ENCODE results near the gene RPS6KA4. TPM values are rescaled to one million over a fixed set of nuclear protein-coding genes. Genes with fewer than 3 reads are reported as not detected.

Gene RPS6KA4
- total RNA-seq, 1 donor from 2014 or later: 34.9 TPM

DNA sequence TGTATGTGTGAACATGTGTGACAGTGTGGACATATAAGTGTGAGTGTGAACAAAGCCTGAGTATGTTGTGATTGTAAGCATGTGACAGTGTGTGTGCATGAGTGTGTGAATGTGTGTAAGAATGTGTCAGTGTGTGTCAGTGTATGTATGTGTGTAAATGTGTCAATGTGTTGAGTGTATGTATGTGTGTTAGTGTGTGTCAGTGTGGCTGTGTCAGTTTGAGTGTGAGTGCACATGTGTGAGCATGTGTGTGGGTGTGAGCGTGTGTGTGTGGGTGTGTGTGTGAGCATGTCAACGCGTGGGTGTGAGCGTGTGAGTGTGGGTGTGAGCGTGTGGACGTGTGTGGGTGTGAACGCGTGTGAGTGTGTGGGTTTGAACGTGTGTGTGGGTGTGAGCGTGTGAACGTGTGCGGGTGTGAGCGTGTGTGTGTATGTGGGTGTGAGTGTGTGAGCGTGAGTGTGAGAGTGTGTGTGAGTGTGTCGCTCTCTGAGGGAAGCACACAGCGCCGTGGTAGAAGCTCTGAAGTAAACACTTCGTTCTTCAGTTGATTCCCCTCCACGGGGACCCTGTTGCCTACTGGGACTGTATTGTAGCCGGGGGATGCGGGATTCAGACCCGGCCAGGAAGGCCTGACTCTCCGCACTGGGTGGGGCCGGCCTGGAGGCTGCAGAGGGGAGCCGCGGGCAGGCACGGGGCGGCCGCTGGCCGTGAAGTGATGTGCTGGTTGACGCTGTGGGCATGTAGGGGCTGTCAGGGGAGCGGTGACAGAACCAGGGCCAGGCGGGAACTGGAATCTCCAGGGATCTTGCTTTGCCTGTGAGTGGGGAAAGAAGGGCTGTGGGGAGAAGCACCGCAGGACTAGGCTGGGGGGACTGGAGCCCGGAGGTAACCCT lies 21.1 kb downstream of the RPS6KA4 start:
- no peaks in the 10 kb centered on the region for H3K36me3 Mint-ChIP-seq (ENCODE audit: low read depth)
- H3K27ac Mint-ChIP-seq (ENCODE audit: unreplicated experiment): no peak overlapping the region
- H3K27me3 Mint-ChIP-seq (ENCODE audit: low read depth): peaks cover 7% of the 10 kb centered on the region
- H3K9me3 Mint-ChIP-seq (ENCODE audit: low read depth): no peaks in the 10 kb centered on the region
- H3K4me1 Mint-ChIP-seq (ENCODE audit: low read depth): no peaks in the 10 kb centered on the region
- no peak for DNase-seq (ENCODE audit: low spot score)
- H3K4me3 Mint-ChIP-seq (ENCODE audit: unreplicated experiment): no peak overlapping the region
- TF ChIP-seq, protein P1, sequence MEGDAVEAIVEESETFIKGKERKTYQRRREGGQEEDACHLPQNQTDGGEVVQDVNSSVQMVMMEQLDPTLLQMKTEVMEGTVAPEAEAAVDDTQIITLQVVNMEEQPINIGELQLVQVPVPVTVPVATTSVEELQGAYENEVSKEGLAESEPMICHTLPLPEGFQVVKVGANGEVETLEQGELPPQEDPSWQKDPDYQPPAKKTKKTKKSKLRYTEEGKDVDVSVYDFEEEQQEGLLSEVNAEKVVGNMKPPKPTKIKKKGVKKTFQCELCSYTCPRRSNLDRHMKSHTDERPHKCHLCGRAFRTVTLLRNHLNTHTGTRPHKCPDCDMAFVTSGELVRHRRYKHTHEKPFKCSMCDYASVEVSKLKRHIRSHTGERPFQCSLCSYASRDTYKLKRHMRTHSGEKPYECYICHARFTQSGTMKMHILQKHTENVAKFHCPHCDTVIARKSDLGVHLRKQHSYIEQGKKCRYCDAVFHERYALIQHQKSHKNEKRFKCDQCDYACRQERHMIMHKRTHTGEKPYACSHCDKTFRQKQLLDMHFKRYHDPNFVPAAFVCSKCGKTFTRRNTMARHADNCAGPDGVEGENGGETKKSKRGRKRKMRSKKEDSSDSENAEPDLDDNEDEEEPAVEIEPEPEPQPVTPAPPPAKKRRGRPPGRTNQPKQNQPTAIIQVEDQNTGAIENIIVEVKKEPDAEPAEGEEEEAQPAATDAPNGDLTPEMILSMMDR (IDR thresholded peaks at IDR 0.05): no peak

GRCh38 chr11:64381350-64381749 lies 22.4 kb downstream of the RPS6KA4 start:
- DNase-seq (ENCODE audit: low spot score): no peak
- Mint-ChIP-seq H3K4me3 (ENCODE audit: unreplicated experiment) (no peak overlapping the region), H3K9me3 (ENCODE audit: low read depth) (no peaks in the 10 kb centered on the region), H3K4me1 (ENCODE audit: low read depth) (no peaks in the 10 kb centered on the region), H3K27me3 (ENCODE audit: low read depth) (peaks cover 7% of the 10 kb centered on the region), H3K27ac (ENCODE audit: unreplicated experiment) (no peak overlapping the region), H3K36me3 (ENCODE audit: low read depth) (no peaks in the 10 kb centered on the region)
- TF ChIP-seq, protein P1 (IDR thresholded peaks at IDR 0.05): no peak

DNA sequence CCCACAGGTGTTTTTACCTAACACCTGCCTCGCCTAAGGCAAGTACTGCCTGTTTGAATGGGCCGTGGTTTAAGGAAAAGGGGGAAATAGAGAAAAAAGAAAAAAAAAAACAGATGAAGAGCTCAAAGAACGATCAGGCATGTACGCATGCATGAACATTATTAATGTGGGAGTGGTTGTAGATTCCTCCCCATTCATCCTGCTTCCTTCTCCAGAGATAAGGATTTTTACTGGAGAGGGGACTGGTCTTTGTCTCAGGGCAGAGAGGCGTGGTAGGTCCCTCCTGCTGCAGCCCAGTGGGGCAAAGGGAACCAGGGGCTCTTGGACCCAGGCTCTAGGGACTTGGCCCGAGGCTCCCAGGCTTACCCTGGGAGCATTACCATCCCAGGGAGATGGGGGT lies 23.1 kb downstream of the RPS6KA4 start:
- Mint-ChIP-seq H3K9me3 (ENCODE audit: low read depth) (no peaks in the 10 kb centered on the region), H3K4me1 (ENCODE audit: low read depth) (no peaks in the 10 kb centered on the region), H3K4me3 (ENCODE audit: unreplicated experiment) (no peak overlapping the region)

DNA sequence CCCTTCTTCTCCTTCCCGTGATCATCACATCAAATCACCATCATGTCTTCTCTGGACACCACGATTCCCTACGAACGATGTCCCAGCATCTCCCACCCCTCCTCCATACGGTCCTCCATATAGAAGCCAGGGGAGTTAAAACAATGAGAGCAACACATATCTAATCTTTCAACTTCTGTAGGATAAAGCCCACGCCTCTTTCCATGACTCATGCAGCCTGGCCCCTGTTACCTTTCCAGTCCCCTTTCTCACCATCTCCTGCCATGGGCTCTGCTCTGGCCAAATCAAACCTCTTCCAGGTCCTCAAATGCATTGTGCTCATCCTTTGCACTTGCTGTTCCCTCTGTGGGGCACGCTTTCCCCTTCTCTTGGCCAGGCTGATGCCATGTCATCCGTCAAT lies 23.6 kb downstream of the RPS6KA4 start:
- DNase-seq (ENCODE audit: low spot score): no peak
- no peaks in the 10 kb centered on the region for H3K4me1 Mint-ChIP-seq (ENCODE audit: low read depth)
- no peak overlapping the region for H3K4me3 Mint-ChIP-seq (ENCODE audit: unreplicated experiment)
- H3K27ac Mint-ChIP-seq (ENCODE audit: unreplicated experiment): no peak overlapping the region
- no peaks in the 10 kb centered on the region for H3K9me3 Mint-ChIP-seq (ENCODE audit: low read depth)
- H3K27me3 Mint-ChIP-seq (ENCODE audit: low read depth): peaks cover 7% of the 10 kb centered on the region
- TF ChIP-seq, protein P1 (IDR thresholded peaks at IDR 0.05): no peak
- no peaks in the 10 kb centered on the region for H3K36me3 Mint-ChIP-seq (ENCODE audit: low read depth)

More for the DNA sequence above, 23.1 kb downstream of the RPS6KA4 start:
- DNase-seq (ENCODE audit: low spot score): no peak
- no peaks in the 10 kb centered on the region for H3K36me3 Mint-ChIP-seq (ENCODE audit: low read depth)
- H3K27ac Mint-ChIP-seq (ENCODE audit: unreplicated experiment): no peak overlapping the region
- peaks cover 7% of the 10 kb centered on the region for H3K27me3 Mint-ChIP-seq (ENCODE audit: low read depth)
- TF ChIP-seq, protein P1 (IDR thresholded peaks at IDR 0.05): no peak

DNA sequence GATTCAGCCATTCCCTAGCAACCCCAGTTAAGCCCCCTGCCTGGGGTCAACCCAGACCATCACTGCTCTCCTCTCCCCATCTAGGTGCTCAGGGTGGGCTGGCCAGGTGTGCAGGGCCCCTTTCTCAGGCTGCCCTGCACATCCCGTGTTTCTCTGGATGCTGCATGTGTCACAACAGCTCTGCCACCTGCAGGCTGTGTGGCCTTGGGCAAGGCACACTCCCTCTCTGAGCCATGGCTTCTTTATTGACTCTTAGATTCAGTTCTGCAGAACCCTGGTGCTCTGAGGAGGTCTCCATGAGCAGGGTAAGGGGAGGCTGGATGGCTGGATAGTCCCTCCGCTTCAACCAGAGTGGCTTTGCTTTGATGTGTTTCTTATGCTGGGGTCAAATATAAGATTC lies 24.6 kb downstream of the RPS6KA4 start:
- H3K27ac Mint-ChIP-seq (ENCODE audit: unreplicated experiment): no peak overlapping the region

More for the DNA sequence above, 24.6 kb downstream of the RPS6KA4 start:
- TF ChIP-seq, protein P1 (IDR thresholded peaks at IDR 0.05): no peak
- Mint-ChIP-seq H3K4me1 (ENCODE audit: low read depth) (no peaks in the 10 kb centered on the region), H3K9me3 (ENCODE audit: low read depth) (no peaks in the 10 kb centered on the region), H3K4me3 (ENCODE audit: unreplicated experiment) (no peak overlapping the region), H3K27me3 (ENCODE audit: low read depth) (peaks cover 12% of the 10 kb centered on the region), H3K36me3 (ENCODE audit: low read depth) (no peaks in the 10 kb centered on the region)
- no peak for DNase-seq (ENCODE audit: low spot score)
